Left colon (tissue), 2 donors: ENCODE measurements around the gene SHISA4. TPM values are rescaled to one million over a fixed set of nuclear protein-coding genes. Genes with fewer than 3 reads are reported as not detected.
"Not testable (repeated sequence)": the region's sequence is repeated elsewhere in the genome, so short reads cannot be mapped to it uniquely, and the experiment has no call there.

ENCODE experiments used
- ATAC-seq: fragments of 200-7000 bp; cut with Tn5 transposase; one replicate; pipeline ENCODE4 v1.9.1; 2020; ENCODE audit warnings: mild to moderate bottlenecking, moderate library complexity
- DNase-seq, 2 donors: peaks; one replicate each; pipeline ENCODE4 v3.0.0-alpha.2; 2020
- intact Hi-C, 2 donors: fragments of 100-400 bp; cut with DNase I in 1 of 2; cut with micrococcal nuclease in 1 of 2; formaldehyde crosslinking; loops; one replicate each; pipeline versions ENCODE4 v1.11.2 to v1.14.0; 2022; cut with DNase I, micrococcal nuclease
- long read RNA-seq: library from polyadenylated mRNA; unstranded; transcript quantifications from one replicate; pipeline ENCODE4 v2.0.0, GENCODE V29; 2021
- total RNA-seq, 2 donors: library from RNA; stranded (reverse); fragmentation: NEBNext Ultra II Directional; extraction: Animal tissue kit (Norgen Biotek cat#: 25700); gene quantifications; one replicate each; pipeline ENCODE4 v1.2.1, GENCODE V29; 2021
- donor health status: DM: no; HTN: no; CAD: no.
- donor health status: DM: yes; HTN: yes; CAD: no.

Gene SHISA4
- total RNA-seq = 1 to 10 TPM; 1.7 to 2.6 TPM
- long read RNA-seq, partial matches to known transcripts = 0 of 1 reads
- long read RNA-seq, other reads (novel, unspliced or antisense) = 0 of 1 reads

- intact Hi-C loops = loop anchor here in 1 of 2 donors (5.0 kb wide), 1 partner anchor 69 kb away; the partner anchor contains the start of gene TIMM17A
- ATAC-seq = peak; percentile 91
These were observed at the start of gene SHISA4 for GRCh38 chr1:201888282-201889089. TSS of gene SHISA4 (plus strand) at chr1:201888898. CDS start at chr1:201888995, 97 bp downstream.

GRCh38 chr1:201839089-201839488 lies 49.6 kb upstream of the SHISA4 start:
- intact Hi-C loops, ATAC-seq, DNase-seq: not testable (repeated sequence)

More at GRCh38 chr1:201888282-201889089, at the start of gene SHISA4:
- peak; percentile 57 to 63 for DNase-seq

GRCh38 chr1:201840055-201840454 lies 48.6 kb upstream of the SHISA4 start:
- intact Hi-C loops = no loop called here
- no peak for DNase-seq
- ATAC-seq = no peak

- DNase-seq (no peak), ATAC-seq (no peak)
- intact Hi-C loops = no loop called here
These were observed 48.2 kb upstream of the SHISA4 start for GRCh38 chr1:201840490-201840889.

GRCh38 chr1:201841265-201841912 lies 47.3 kb upstream of the SHISA4 start:
- DNase-seq = no peak
- ATAC-seq = no peak
- intact Hi-C loops = no loop called here

GRCh38 chr1:201842472-201843027 lies 46.1 kb upstream of the SHISA4 start:
- ATAC-seq (no peak), DNase-seq (no peak)

GRCh38 chr1:201845331-201846083 lies 43.2 kb upstream of the SHISA4 start:
- intact Hi-C loops = no loop called here
- ATAC-seq = no peak
- DNase-seq = no peak

More at GRCh38 chr1:201842472-201843027, 46.1 kb upstream of the SHISA4 start:
- intact Hi-C loops = no loop called here

- DNase-seq (no peak), ATAC-seq (no peak)
- intact Hi-C loops = no loop called here
These were observed 41.5 kb upstream of the SHISA4 start for GRCh38 chr1:201847150-201847549.

GRCh38 chr1:201848230-201848629 lies 40.5 kb upstream of the SHISA4 start:
- DNase-seq (no peak), ATAC-seq (no peak)
- intact Hi-C loops = no loop called here

- intact Hi-C loops = no loop called here
- no peak for DNase-seq
These were observed 39.2 kb upstream of the SHISA4 start for GRCh38 chr1:201849372-201850052.

GRCh38 chr1:201850053-201850397 lies 38.7 kb upstream of the SHISA4 start:
- intact Hi-C loops = no loop called here
- DNase-seq (no peak), ATAC-seq (no peak)

More at GRCh38 chr1:201849372-201850052, 39.2 kb upstream of the SHISA4 start:
- ATAC-seq = no peak

- intact Hi-C loops = no loop called here
- DNase-seq = no peak
- ATAC-seq = no peak
These were observed 36.7 kb upstream of the SHISA4 start for GRCh38 chr1:201851949-201852348.

GRCh38 chr1:201856722-201857121 lies 32.0 kb upstream of the SHISA4 start:
- ATAC-seq, intact Hi-C loops, DNase-seq: not testable (repeated sequence)

GRCh38 chr1:201859424-201859823 lies 29.3 kb upstream of the SHISA4 start:
- intact Hi-C loops = no loop called here
- no peak for DNase-seq
- ATAC-seq = no peak

- ATAC-seq = no peak
- intact Hi-C loops = no loop called here
These were observed 27.2 kb upstream of the SHISA4 start for GRCh38 chr1:201861448-201861847.

GRCh38 chr1:201870397-201870796 lies 18.3 kb upstream of the SHISA4 start:
- intact Hi-C loops = no loop called here
- DNase-seq = no peak
- ATAC-seq = no peak

More at GRCh38 chr1:201861448-201861847, 27.2 kb upstream of the SHISA4 start:
- no peak for DNase-seq

- intact Hi-C loops = loop anchor here in 1 of 2 donors (2.0 kb wide), 1 partner anchor 98 kb away; no protein-coding TSS in a partner anchor
- ATAC-seq = no peak
- no peak for DNase-seq
These were observed 14.0 kb upstream of the SHISA4 start for GRCh38 chr1:201874672-201875071.

- intact Hi-C loops = no loop called here
- peak in 1 of 2 donors; percentile 28 for DNase-seq
- ATAC-seq = peak; percentile 73
These were observed 12.4 kb upstream of the SHISA4 start for GRCh38 chr1:201876148-201876818.
